Ascending aorta (tissue), 2 donors: ENCODE results near the gene PPP1R3G. TPM values are rescaled to one million over a fixed set of nuclear protein-coding genes. Genes with fewer than 3 reads are reported as not detected.

ENCODE experiments used
- DNase-seq, 2 donors: peaks; one replicate each; pipeline ENCODE4 v3.0.0-alpha.2; 2019; ENCODE audit warnings: low spot score in 2 of 2
- H3K27ac ChIP-seq, 2 donors: fragments of 200-600 bp; sonication (generic); one replicate each; pipeline ENCODE4 v1.5.1; 2016 to 2017; ENCODE audit warnings: mild to moderate bottlenecking in 1 of 2
- H3K27me3 ChIP-seq: fragments of 200-600 bp; sonication (generic); one replicate; pipeline ENCODE4 v1.5.1; 2017
- H3K36me3 ChIP-seq, 2 donors: fragments of 200-600 bp; sonication (generic); one replicate each; pipeline ENCODE4 v1.5.1; 2016
- H3K4me1 ChIP-seq, 2 donors: fragments of 200-600 bp; sonication (generic); one replicate each; pipeline ENCODE4 v1.5.1; 2016 to 2017; ENCODE audit warnings: mild to moderate bottlenecking in 1 of 2
- H3K4me3 ChIP-seq, 2 donors: fragments of 200-600 bp; sonication (generic); one replicate each; pipeline ENCODE4 v1.5.1; 2016 to 2017; ENCODE audit warnings: mild to moderate bottlenecking in 1 of 2
- H3K9me3 ChIP-seq, 2 donors: fragments of 200-600 bp; sonication (generic); one replicate each; pipeline ENCODE4 v1.5.1; 2016
- CTCF ChIP-seq, 3 experiments: fragments of 200-600 bp in 2 of 3; fragments of 450-650 bp in 1 of 3; sonication (generic) in 2 of 3; IDR thresholded peaks; one replicate each; pipeline ENCODE4 v1.5.1; 2016 to 2019; ENCODE audit warnings: antibody characterized with exemption in 3 of 3, mild to moderate bottlenecking in 1 of 3, moderate library complexity in 1 of 3
- intact Hi-C: fragments of 100-400 bp; cut with DNase I; formaldehyde crosslinking; loops from one replicate; pipeline ENCODE4 v1.15.1; 2023
- total RNA-seq: library from RNA; depleted of rRNA; stranded (reverse); fragments of >200 nt; gene quantifications from one replicate; pipeline ENCODE4 v1.1.0, GENCODE V29; 2016

PPP1R3G gene
- total RNA-seq, 1 donor from 2014 or later: 1.1 TPM

GRCh38 chr6:5102267-5102970, 17.3 kb downstream of the PPP1R3G start:
- Histone ChIP-seq H3K4me1 (no peaks in the 10 kb centered on the region), H3K9me3 (no peaks in the 10 kb centered on the region), H3K27ac (no peak overlapping the region), H3K4me3 (no peak overlapping the region), H3K27me3 (no peaks in the 10 kb centered on the region), H3K36me3 (no peaks in the 10 kb centered on the region)
- no peak for TF ChIP-seq CTCF (IDR thresholded peaks at IDR 0.05)
- intact Hi-C loops: no loop called here
- no peak for DNase-seq

- TF ChIP-seq CTCF (IDR thresholded peaks at IDR 0.05): no peak
- no peak overlapping the region for H3K27ac ChIP-seq
- H3K36me3 ChIP-seq: no peaks in the 10 kb centered on the region
- no peaks in the 10 kb centered on the region for H3K9me3 ChIP-seq
- no peaks in the 10 kb centered on the region for H3K27me3 ChIP-seq
- DNase-seq: no peak
- no peak overlapping the region for H3K4me3 ChIP-seq
- no peaks in the 10 kb centered on the region for H3K4me1 ChIP-seq
- intact Hi-C loops: no loop called here
Observed at GRCh38 chr6:5103250-5103649, 18.1 kb downstream of the PPP1R3G start.

GRCh38 chr6:5104667-5105066, 19.5 kb downstream of the PPP1R3G start:
- Histone ChIP-seq H3K4me3 (no peak overlapping the region), H3K4me1 (no peaks in the 10 kb centered on the region), H3K27ac (no peak overlapping the region), H3K9me3 (no peaks in the 10 kb centered on the region), H3K27me3 (no peaks in the 10 kb centered on the region), H3K36me3 (no peaks in the 10 kb centered on the region)
- no peak for TF ChIP-seq CTCF (IDR thresholded peaks at IDR 0.05)
- intact Hi-C loops: no loop called here
- no peak for DNase-seq

- Histone ChIP-seq H3K9me3 (no peaks in the 10 kb centered on the region), H3K27me3 (no peaks in the 10 kb centered on the region), H3K4me3 (no peak overlapping the region), H3K4me1 (no peaks in the 10 kb centered on the region), H3K27ac (no peak overlapping the region), H3K36me3 (no peaks in the 10 kb centered on the region)
- TF ChIP-seq CTCF (IDR thresholded peaks at IDR 0.05): no peak
- DNase-seq: no peak
- intact Hi-C loops: no loop called here
Observed at GRCh38 chr6:5105146-5105545, 20.0 kb downstream of the PPP1R3G start.

GRCh38 chr6:5107341-5107740, 22.2 kb downstream of the PPP1R3G start:
- intact Hi-C loops: no loop called here
- Histone ChIP-seq H3K9me3 (no peaks in the 10 kb centered on the region), H3K27me3 (no peaks in the 10 kb centered on the region), H3K4me1 (no peaks in the 10 kb centered on the region), H3K27ac (no peak overlapping the region), H3K4me3 (no peak overlapping the region), H3K36me3 (no peaks in the 10 kb centered on the region)
- no peak for TF ChIP-seq CTCF (IDR thresholded peaks at IDR 0.05)
- no peak for DNase-seq

- Histone ChIP-seq H3K27ac (no peak overlapping the region), H3K4me3 (no peak overlapping the region), H3K36me3 (no peaks in the 10 kb centered on the region), H3K27me3 (no peaks in the 10 kb centered on the region), H3K4me1 (no peaks in the 10 kb centered on the region), H3K9me3 (no peaks in the 10 kb centered on the region)
- no peak for DNase-seq
- intact Hi-C loops: no loop called here
- no peak for TF ChIP-seq CTCF (IDR thresholded peaks at IDR 0.05)
Observed at GRCh38 chr6:5108068-5108467, 22.9 kb downstream of the PPP1R3G start.
